Measurements from ENCODE around the gene ZDHHC17. TPM values are rescaled to one million over a fixed set of nuclear protein-coding genes. Genes with fewer than 3 reads are reported as not detected.

ZDHHC17 gene
- polyA plus RNA-seq, 1 of the 3 experiments (the other 2 are of a cell fraction), result 28.6 TPM

GRCh38 chr12:76852106-76852505 lies 88.2 kb downstream of the ZDHHC17 start:
- ChIA-PET CTCF (interaction anchor here (1.5 kb wide), 1 partner anchor 159 kb away, joined by 6 read pairs; no protein-coding TSS in a partner anchor), POLR2A (no interaction called here)
- peaks cover 22% of the 10 kb centered on the region for H3F3A ChIP-seq (replicated peaks; ENCODE audit: insufficient read depth)
- no peaks in the 10 kb centered on the region for H3K79me2 ChIP-seq (ENCODE audit: insufficient read depth)
- no peaks in the 10 kb centered on the region for H3K4me1 ChIP-seq (ENCODE audit: control insufficient read depth in 1 of 2, insufficient read depth in 2 of 2, low read depth in 1 of 2, low read length in 1 of 2)
- H3K27me3 ChIP-seq (ENCODE audit: insufficient read depth), result no peaks in the 10 kb centered on the region
- H3K4me2 ChIP-seq, result no peak overlapping the region
- H3K4me3 ChIP-seq (ENCODE audit: low read depth in 2 of 2, low read length in 1 of 2), result no peak overlapping the region
- no peaks in the 10 kb centered on the region for H4K20me1 ChIP-seq (ENCODE audit: insufficient read depth)
- DNase-seq, result no peak
- H3K27ac ChIP-seq (ENCODE audit: low read depth in 2 of 2, low read length in 1 of 2), result no peak overlapping the region
- H2AFZ ChIP-seq (ENCODE audit: low read depth), result no peak overlapping the region
- H3K36me3 ChIP-seq (replicated peaks in 1 of 2; ENCODE audit: control insufficient read depth in 1 of 2, insufficient read depth in 2 of 2, low read length in 1 of 2), result peaks cover 64 to 81% of the 10 kb centered on the region in 2 experiments
- no peaks in the 10 kb centered on the region; the same call in 1 of the 2 replicates for H3K9me3 ChIP-seq
- no peak overlapping the region for H3K9ac ChIP-seq
- no peak for TF ChIP-seq SMC3 (IDR thresholded peaks at IDR 0.05; ENCODE audit: low read depth, low read length)
- TF ChIP-seq FOXM1 (IDR thresholded peaks at IDR 0.05; ENCODE audit: low read depth), result no peak
- TF ChIP-seq YY1 (IDR thresholded peaks at IDR 0.05; ENCODE audit: low read depth), result no peak
- TF ChIP-seq RCOR1 (IDR thresholded peaks at IDR 0.05; ENCODE audit: low read length), result no peak
- TF ChIP-seq PBX3 (IDR thresholded peaks at IDR 0.05), result no peak
- WGBS (ENCODE audit: low lambda C conversion rate), result 96% methylated on average over 1 of the region's 1 CpG
- no peaks in the 10 kb centered on the region for H3K9me2 ChIP-seq

DNA sequence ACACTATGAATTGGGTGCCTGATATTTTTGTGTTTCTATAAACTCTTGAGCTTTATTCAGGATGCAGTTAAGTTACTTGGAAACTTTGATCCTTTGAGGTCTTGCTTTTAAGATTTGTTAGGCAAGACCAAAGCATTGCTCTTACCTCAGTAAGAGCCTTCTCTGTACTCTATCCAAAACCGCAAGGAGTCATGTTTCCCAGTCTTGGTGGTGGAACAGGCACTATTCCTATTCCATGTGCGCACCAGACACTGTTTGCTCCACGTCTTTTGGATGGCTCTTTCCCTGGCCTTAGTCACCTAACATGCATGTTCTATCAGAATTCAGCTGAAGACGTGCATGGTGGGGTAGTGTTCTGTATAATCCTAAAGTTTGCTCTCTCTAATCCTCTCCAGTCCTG lies 91.4 kb downstream of the ZDHHC17 start:
- Histone ChIP-seq H3K27me3 (ENCODE audit: insufficient read depth) (no peaks in the 10 kb centered on the region), H3K9ac (no peak overlapping the region), H3K4me2 (no peak overlapping the region), H3K4me1 (ENCODE audit: control insufficient read depth in 1 of 2, insufficient read depth in 2 of 2, low read depth in 1 of 2, low read length in 1 of 2) (no peaks in the 10 kb centered on the region), H3K9me2 (no peaks in the 10 kb centered on the region), H3K36me3 (replicated peaks in 1 of 2; ENCODE audit: control insufficient read depth in 1 of 2, insufficient read depth in 2 of 2, low read length in 1 of 2) (peaks cover 65 to 74% of the 10 kb centered on the region in 2 experiments), H3F3A (replicated peaks; ENCODE audit: insufficient read depth) (peaks cover 22% of the 10 kb centered on the region), H3K9me3 (no peaks in the 10 kb centered on the region; the same call in 1 of the 2 replicates), H3K27ac (ENCODE audit: low read depth in 2 of 2, low read length in 1 of 2) (no peak overlapping the region), H3K4me3 (ENCODE audit: low read depth in 2 of 2, low read length in 1 of 2) (no peak overlapping the region), H2AFZ (ENCODE audit: low read depth) (no peak overlapping the region), H3K79me2 (ENCODE audit: insufficient read depth) (no peaks in the 10 kb centered on the region), H4K20me1 (ENCODE audit: insufficient read depth) (no peaks in the 10 kb centered on the region)
- ChIA-PET POLR2A (no interaction called here), CTCF (interaction anchor here (1.4 kb wide), 1 partner anchor 234 kb away, joined by 3 read pairs; no protein-coding TSS in a partner anchor)
- WGBS (ENCODE audit: low lambda C conversion rate), result 95% methylated on average over 4 of the region's 4 CpGs
- DNase-seq, result no peak
- TF ChIP-seq GABPA (IDR thresholded peaks at IDR 0.05; ENCODE audit: low read depth) (no peak), ZBTB33 (IDR thresholded peaks at IDR 0.05; ENCODE audit: borderline replicate concordance, low read depth) (no peak), FOXJ3 (CRISPR knock-in tag; IDR thresholded peaks at IDR 0.05) (no peak), MEF2A (IDR thresholded peaks at IDR 0.05; ENCODE audit: borderline replicate concordance, low read depth) (no peak), ELF1 (IDR thresholded peaks at IDR 0.05) (no peak), SMC3 (IDR thresholded peaks at IDR 0.05; ENCODE audit: low read depth, low read length) (no peak), TEAD4 (IDR thresholded peaks at IDR 0.05; ENCODE audit: borderline replicate concordance, insufficient read depth) (no peak), RXRA (IDR thresholded peaks at IDR 0.05; ENCODE audit: borderline replicate concordance, low read depth) (no peak), RAD21 (IDR thresholded peaks at IDR 0.05; ENCODE audit: low read length) (no peak), MXI1 (IDR thresholded peaks at IDR 0.05; ENCODE audit: low read depth, low read length) (no peak), MAX (IDR thresholded peaks at IDR 0.05; ENCODE audit: low read depth) (no peak), JUND (IDR thresholded peaks at IDR 0.05) (no peak)
- TF ChIP-seq, protein P1, sequence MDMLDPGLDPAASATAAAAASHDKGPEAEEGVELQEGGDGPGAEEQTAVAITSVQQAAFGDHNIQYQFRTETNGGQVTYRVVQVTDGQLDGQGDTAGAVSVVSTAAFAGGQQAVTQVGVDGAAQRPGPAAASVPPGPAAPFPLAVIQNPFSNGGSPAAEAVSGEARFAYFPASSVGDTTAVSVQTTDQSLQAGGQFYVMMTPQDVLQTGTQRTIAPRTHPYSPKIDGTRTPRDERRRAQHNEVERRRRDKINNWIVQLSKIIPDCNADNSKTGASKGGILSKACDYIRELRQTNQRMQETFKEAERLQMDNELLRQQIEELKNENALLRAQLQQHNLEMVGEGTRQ (IDR thresholded peaks at IDR 0.05; ENCODE audit: borderline replicate concordance, low read depth, low read length), result no peak
- TF ChIP-seq, protein P2, sequence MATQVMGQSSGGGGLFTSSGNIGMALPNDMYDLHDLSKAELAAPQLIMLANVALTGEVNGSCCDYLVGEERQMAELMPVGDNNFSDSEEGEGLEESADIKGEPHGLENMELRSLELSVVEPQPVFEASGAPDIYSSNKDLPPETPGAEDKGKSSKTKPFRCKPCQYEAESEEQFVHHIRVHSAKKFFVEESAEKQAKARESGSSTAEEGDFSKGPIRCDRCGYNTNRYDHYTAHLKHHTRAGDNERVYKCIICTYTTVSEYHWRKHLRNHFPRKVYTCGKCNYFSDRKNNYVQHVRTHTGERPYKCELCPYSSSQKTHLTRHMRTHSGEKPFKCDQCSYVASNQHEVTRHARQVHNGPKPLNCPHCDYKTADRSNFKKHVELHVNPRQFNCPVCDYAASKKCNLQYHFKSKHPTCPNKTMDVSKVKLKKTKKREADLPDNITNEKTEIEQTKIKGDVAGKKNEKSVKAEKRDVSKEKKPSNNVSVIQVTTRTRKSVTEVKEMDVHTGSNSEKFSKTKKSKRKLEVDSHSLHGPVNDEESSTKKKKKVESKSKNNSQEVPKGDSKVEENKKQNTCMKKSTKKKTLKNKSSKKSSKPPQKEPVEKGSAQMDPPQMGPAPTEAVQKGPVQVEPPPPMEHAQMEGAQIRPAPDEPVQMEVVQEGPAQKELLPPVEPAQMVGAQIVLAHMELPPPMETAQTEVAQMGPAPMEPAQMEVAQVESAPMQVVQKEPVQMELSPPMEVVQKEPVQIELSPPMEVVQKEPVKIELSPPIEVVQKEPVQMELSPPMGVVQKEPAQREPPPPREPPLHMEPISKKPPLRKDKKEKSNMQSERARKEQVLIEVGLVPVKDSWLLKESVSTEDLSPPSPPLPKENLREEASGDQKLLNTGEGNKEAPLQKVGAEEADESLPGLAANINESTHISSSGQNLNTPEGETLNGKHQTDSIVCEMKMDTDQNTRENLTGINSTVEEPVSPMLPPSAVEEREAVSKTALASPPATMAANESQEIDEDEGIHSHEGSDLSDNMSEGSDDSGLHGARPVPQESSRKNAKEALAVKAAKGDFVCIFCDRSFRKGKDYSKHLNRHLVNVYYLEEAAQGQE (IDR thresholded peaks at IDR 0.05; ENCODE audit: low read depth, low read length), result no peak

All from SK-N-SH (cell line).